GM23338 (cell line): ENCODE results near the gene SETBP1.

Source experiments
- CREB1 ChIP-seq: fragments of 250-450 bp; sonication (Bioruptor Pico); IDR thresholded peaks from 2 replicates; pipeline ENCODE4 v1.5.0; 2020; ENCODE audit warnings: low read depth, mild to moderate bottlenecking, moderate library complexity
- EZH2 ChIP-seq: fragments of 200-600 bp; sonication (generic); IDR thresholded peaks from one replicate; pipeline ENCODE4 v1.8.0; 2017; ENCODE audit warnings: antibody characterized with exemption, mild to moderate bottlenecking, low read depth; ENCODE audit not compliant: unreplicated experiment
- POLR2AphosphoS5 ChIP-seq: IDR thresholded peaks from 2 replicates; pipeline ENCODE4 v1.6.1; 2016; ENCODE audit warnings: antibody characterized with exemption, low read depth
- TF ChIP-seq, protein P1 (sequence below), 2 experiments: fragments of 200-600 bp in 1 of 2; sonication (generic) in 1 of 2; conservative IDR thresholded peaks; 2 replicates each; pipeline versions ENCODE4 v1.5.1 to v1.6.1; 2016 to 2017; ENCODE audit warnings: antibody characterized with exemption in 2 of 2, low read depth in 2 of 2, mild to moderate bottlenecking in 2 of 2, moderate library complexity in 1 of 2

DNA sequence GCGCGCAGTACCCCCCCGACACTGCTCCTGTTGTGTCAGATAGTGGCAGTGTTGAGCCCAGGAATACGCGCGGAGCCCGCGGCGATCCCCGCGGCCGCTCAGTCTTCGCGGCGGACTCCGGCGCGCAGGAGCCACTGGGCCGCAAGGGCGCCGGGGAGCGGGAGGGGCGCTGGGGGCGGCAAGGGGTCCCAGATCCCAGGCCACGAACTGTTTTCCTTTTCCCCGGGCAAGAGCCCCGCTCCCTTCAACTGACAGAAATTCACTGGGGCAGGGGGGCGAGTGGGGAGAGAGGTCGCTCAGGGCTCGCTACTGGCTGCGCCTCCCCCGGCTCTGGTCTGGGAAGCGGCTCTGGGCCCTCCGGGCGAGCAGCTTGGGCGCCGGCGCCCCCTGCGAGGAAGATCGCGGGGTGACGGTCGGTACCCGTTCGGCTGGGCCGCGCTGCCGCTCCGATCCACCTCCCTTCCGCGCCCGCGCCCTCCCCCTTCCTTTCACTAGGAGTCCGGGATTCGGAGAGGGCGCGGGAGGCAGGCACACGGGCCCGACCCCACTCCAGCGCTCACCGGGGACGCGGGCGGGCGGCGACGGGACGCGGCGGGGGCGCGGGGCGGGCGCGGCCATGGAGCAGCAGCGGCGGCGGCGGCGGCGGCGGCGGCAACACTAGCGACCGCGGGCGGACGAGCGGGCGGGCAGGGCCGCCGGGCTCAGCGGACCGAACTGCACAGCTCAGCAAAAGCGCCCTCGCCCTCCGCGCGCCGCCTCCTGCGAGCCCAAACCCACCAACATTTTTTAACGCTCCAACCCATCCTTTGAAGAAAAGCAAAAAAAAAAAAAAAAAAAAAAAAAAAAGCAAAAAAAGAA lies 1.4 kb upstream of the SETBP1 start:
- TF ChIP-seq CREB1 (CRISPR knock-in tag) (0 out of 2 replicates have a peak, but pooled peaks have one; percentile 22), EZH2 (no peak), POLR2AphosphoS5 (peak; percentile 57; the same call in 1 of the 2 replicates)
- TF ChIP-seq, protein P1, sequence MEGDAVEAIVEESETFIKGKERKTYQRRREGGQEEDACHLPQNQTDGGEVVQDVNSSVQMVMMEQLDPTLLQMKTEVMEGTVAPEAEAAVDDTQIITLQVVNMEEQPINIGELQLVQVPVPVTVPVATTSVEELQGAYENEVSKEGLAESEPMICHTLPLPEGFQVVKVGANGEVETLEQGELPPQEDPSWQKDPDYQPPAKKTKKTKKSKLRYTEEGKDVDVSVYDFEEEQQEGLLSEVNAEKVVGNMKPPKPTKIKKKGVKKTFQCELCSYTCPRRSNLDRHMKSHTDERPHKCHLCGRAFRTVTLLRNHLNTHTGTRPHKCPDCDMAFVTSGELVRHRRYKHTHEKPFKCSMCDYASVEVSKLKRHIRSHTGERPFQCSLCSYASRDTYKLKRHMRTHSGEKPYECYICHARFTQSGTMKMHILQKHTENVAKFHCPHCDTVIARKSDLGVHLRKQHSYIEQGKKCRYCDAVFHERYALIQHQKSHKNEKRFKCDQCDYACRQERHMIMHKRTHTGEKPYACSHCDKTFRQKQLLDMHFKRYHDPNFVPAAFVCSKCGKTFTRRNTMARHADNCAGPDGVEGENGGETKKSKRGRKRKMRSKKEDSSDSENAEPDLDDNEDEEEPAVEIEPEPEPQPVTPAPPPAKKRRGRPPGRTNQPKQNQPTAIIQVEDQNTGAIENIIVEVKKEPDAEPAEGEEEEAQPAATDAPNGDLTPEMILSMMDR (conservative IDR thresholded peaks at IDR 0.05; ENCODE audit: low read depth in 2 of 2): peak; percentile 38 to 67
